HepG2 (cell line): ENCODE measurements around the gene MYO18B. TPM values are rescaled to one million over a fixed set of nuclear protein-coding genes. Genes with fewer than 3 reads are reported as not detected.
A peak's percentile ranks its signal among the peaks of the same experiment; 100 is the strongest.

ENCODE experiments used
- ARID2 ChIP-seq: sonication (generic); formaldehyde crosslinking; IDR thresholded peaks from 2 replicates; pipeline ENCODE4 v1.8.1; 2022; ENCODE audit warnings: mild to moderate bottlenecking, missing genetic modification reagents, borderline replicate concordance
- ARID3A ChIP-seq: IDR thresholded peaks from 2 replicates; pipeline ENCODE4 v1.6.1; 2012; ENCODE audit warnings: low read depth, low read length, improper control_type of control experiment
- CBX2 ChIP-seq, 2 experiments: fragments of 200-600 bp in 1 of 2; sonication (generic); formaldehyde crosslinking in 1 of 2; IDR thresholded peaks; 2 replicates each; pipeline versions ENCODE4 v1.7.0 to v1.8.1; 2018 to 2022; ENCODE audit warnings: low read depth in 2 of 2, low read length in 1 of 2, mild to moderate bottlenecking in 1 of 2, missing genetic modification reagents in 1 of 2
- HMG20A ChIP-seq: IDR thresholded peaks from 2 replicates; pipeline ENCODE4 v1.6.1; 2016; ENCODE audit warnings: borderline replicate concordance
- HOXA3 ChIP-seq: sonication (generic); formaldehyde crosslinking; IDR thresholded peaks from 2 replicates; pipeline ENCODE4 v1.5.0; 2020; ENCODE audit warnings: missing genetic modification reagents
- KLF12 ChIP-seq: sonication (generic); formaldehyde crosslinking; IDR thresholded peaks from 2 replicates; pipeline ENCODE4 v1.4.0; 2020; ENCODE audit warnings: missing genetic modification reagents, borderline replicate concordance
- KMT2B ChIP-seq: IDR thresholded peaks from 2 replicates; pipeline ENCODE4 v1.6.1; 2016; ENCODE audit warnings: missing genetic modification reagents, missing compliant biosample characterization
- MED1 ChIP-seq: sonication (generic); formaldehyde crosslinking; IDR thresholded peaks from 2 replicates; pipeline ENCODE4 v1.4.0; 2020; ENCODE audit warnings: missing genetic modification reagents
- NCOR1 ChIP-seq: fragments of 200-600 bp; sonication (generic); IDR thresholded peaks from 2 replicates; pipeline ENCODE4 v1.7.0; 2017; ENCODE audit warnings: antibody characterized with exemption, low read length, borderline replicate concordance
- PBX2 ChIP-seq: IDR thresholded peaks from 2 replicates; pipeline ENCODE4 v1.6.1; 2016; ENCODE audit warnings: control low read depth
- REXO4 ChIP-seq: sonication (generic); formaldehyde crosslinking; IDR thresholded peaks from 2 replicates; pipeline ENCODE4 v1.8.0; 2022; ENCODE audit warnings: missing genetic modification reagents, mild to moderate bottlenecking, borderline replicate concordance
- SOX13 ChIP-seq, 3 experiments: fragments of 450-650 bp in 1 of 3; sonication (generic) in 1 of 3; formaldehyde crosslinking in 1 of 3; IDR thresholded peaks in 2 of 3; conservative IDR thresholded peaks in 1 of 3; 2 replicates each; pipeline versions ENCODE4 v1.5.0 to v1.6.1; 2016 to 2020; ENCODE audit warnings: antibody characterized with exemption in 1 of 3, mild to moderate bottlenecking in 1 of 3, missing compliant biosample characterization in 1 of 3, missing genetic modification reagents in 1 of 3, moderate library complexity in 1 of 3
- SOX5 ChIP-seq: IDR thresholded peaks from 2 replicates; pipeline ENCODE4 v1.6.1; 2016; ENCODE audit warnings: borderline replicate concordance
- SRF ChIP-seq: IDR thresholded peaks from 2 replicates; pipeline ENCODE4 v1.6.1; 2011; ENCODE audit warnings: mild to moderate bottlenecking, low read depth, low read length, moderate library complexity
- TBX3 ChIP-seq: fragments of 450-650 bp; IDR thresholded peaks from 2 replicates; pipeline ENCODE4 v1.6.1; 2017; ENCODE audit warnings: antibody characterized with exemption, mild to moderate bottlenecking, inconsistent platforms, borderline replicate concordance
- TRIM24 ChIP-seq: sonication (generic); formaldehyde crosslinking; IDR thresholded peaks from 2 replicates; pipeline ENCODE4 v1.8.0; 2022; ENCODE audit warnings: mild to moderate bottlenecking, missing genetic modification reagents
- TSC22D2 ChIP-seq: sonication (generic); formaldehyde crosslinking; IDR thresholded peaks from 2 replicates; pipeline ENCODE4 v1.5.1; 2020; ENCODE audit warnings: missing genetic modification reagents, mild to moderate bottlenecking, borderline replicate concordance
- ZBTB38 ChIP-seq: sonication (generic); formaldehyde crosslinking; IDR thresholded peaks from 2 replicates; pipeline ENCODE4 v1.5.1; 2020; ENCODE audit warnings: mild to moderate bottlenecking, missing genetic modification reagents
- ZFYVE20 ChIP-seq: sonication (generic); formaldehyde crosslinking; IDR thresholded peaks from 2 replicates; pipeline ENCODE4 v1.8.0; 2023; ENCODE audit warnings: low read depth, mild to moderate bottlenecking, moderate library complexity, missing genetic modification reagents, borderline replicate concordance
- ZNF24 ChIP-seq: fragments of 450-650 bp; IDR thresholded peaks from 2 replicates; pipeline ENCODE4 v1.6.1; 2017; ENCODE audit warnings: antibody characterized with exemption, mild to moderate bottlenecking
- ZNF275 ChIP-seq: sonication (generic); formaldehyde crosslinking; IDR thresholded peaks from 2 replicates; pipeline ENCODE4 v1.8.0; 2022; ENCODE audit warnings: missing genetic modification reagents, mild to moderate bottlenecking, inconsistent platforms, borderline replicate concordance
- ZNF326 ChIP-seq: sonication (generic); formaldehyde crosslinking; IDR thresholded peaks from 2 replicates; pipeline ENCODE4 v1.4.0; 2020; ENCODE audit warnings: missing genetic modification reagents, borderline replicate concordance
- ZNF44 ChIP-seq: sonication (generic); formaldehyde crosslinking; IDR thresholded peaks from 2 replicates; pipeline ENCODE4 v1.5.1; 2020; ENCODE audit warnings: mild to moderate bottlenecking, missing genetic modification reagents
- ZNF605 ChIP-seq: sonication (generic); formaldehyde crosslinking; IDR thresholded peaks from 2 replicates; pipeline ENCODE4 v1.8.0; 2022; ENCODE audit warnings: mild to moderate bottlenecking, missing genetic modification reagents
- ZNF780A ChIP-seq: sonication (generic); formaldehyde crosslinking; IDR thresholded peaks from 2 replicates; pipeline ENCODE4 v1.8.0; 2022; ENCODE audit warnings: mild to moderate bottlenecking, missing genetic modification reagents, moderate library complexity
- ZNF878 ChIP-seq: sonication (generic); formaldehyde crosslinking; IDR thresholded peaks from 2 replicates; pipeline ENCODE4 v1.8.1; 2023; ENCODE audit warnings: mild to moderate bottlenecking, missing genetic modification reagents, moderate library complexity
- polyA plus RNA-seq, 8 experiments: library from polyadenylated mRNA; depleted of rRNA in 3 of 8; stranded (reverse) in 7 of 8; unstranded in 1 of 8; fragments of >200 nt; fragmentation: Illumina TruSeq in 4 of 8; extraction: Trizol in 4 of 8; gene quantifications; 2 replicates each; pipeline versions ENCODE4 v1.2.1 to v1.2.3, GENCODE V29; 2011 to 2016; ENCODE audit warnings: low read depth in 4 of 8, missing spikeins in 1 of 8, mixed read lengths in 1 of 8; ENCODE audit not compliant: insufficient read depth in 1 of 8
- total RNA-seq, 5 experiments: library from RNA; depleted of rRNA; stranded (reverse); fragments of >200 nt; fragmentation: Illumina TruSeq; extraction: Trizol; gene quantifications; 2 replicates each; pipeline ENCODE4 v1.2.3, GENCODE V29; 2016; ENCODE audit warnings: low read depth in 1 of 5

The MYO18B gene
- total and polyA plus RNA-seq, 2 of the 13 experiments (the other 11 are each of a cell fraction or from before 2014, with no cell fraction given): 0.01 TPM; not detected in 1

DNA sequence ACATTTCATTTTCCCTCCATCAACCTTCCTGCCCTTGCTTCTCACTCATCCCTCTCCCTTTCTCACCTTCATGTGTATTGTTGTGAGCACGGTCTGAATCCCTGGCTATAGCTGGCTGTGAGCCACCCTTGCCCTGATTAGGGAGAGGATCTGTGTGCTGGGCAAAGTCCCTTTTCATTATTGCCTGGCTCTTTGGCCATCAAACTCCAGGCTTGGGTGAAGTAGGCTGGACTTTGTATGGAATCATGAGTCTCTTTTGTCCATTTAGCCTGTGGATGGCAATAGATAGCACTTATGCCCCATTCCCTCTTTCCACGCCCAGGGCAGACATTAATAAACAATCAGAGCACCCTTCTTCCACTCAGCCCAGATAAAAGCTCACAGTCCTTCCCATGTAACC, 6.7 kb downstream of the MYO18B start (continued):
- TF ChIP-seq ZNF275: no peak
- TF ChIP-seq REXO4 (CRISPR knock-in tag): no peak
- no peak for TF ChIP-seq ZNF326
- TF ChIP-seq CBX2 (IDR thresholded peaks at IDR 0.05; ENCODE audit: low read depth, low read length): no peak
- TF ChIP-seq CBX2 (CRISPR knock-in tag; IDR thresholded peaks at IDR 0.05; ENCODE audit: low read depth): no peak
- TF ChIP-seq SOX13 (IDR thresholded peaks at IDR 0.05): no peak
- TF ChIP-seq SOX13 (CRISPR knock-in tag; conservative IDR thresholded peaks at IDR 0.05 in 1 of 2, IDR thresholded peaks at IDR 0.05 in 1 of 2): peak in 1 of 2 experiments; percentile 54; a peak in 1 of 4 replicates
- no peak for TF ChIP-seq KLF12
- peak; percentile 34; the same call in 1 of the 2 replicates for TF ChIP-seq HOXA3
- TF ChIP-seq SRF: 0 out of 2 replicates have a peak, but pooled peaks have one; percentile 34
- 0 out of 2 replicates have a peak, but pooled peaks have one; percentile 21 for TF ChIP-seq HMG20A (CRISPR knock-in tag)
- no peak for TF ChIP-seq KMT2B (CRISPR knock-in tag)
- no peak for TF ChIP-seq TRIM24 (CRISPR knock-in tag)
- no peak for TF ChIP-seq ZNF878 (CRISPR knock-in tag)
- peak; percentile 55; the same call in 1 of the 2 replicates for TF ChIP-seq NCOR1
- TF ChIP-seq MED1 (CRISPR knock-in tag): peak; percentile 33; the same call in 1 of the 2 replicates
- TF ChIP-seq ARID2: no peak
- no peak for TF ChIP-seq PBX2
- TF ChIP-seq ZNF24: 0 out of 2 replicates have a peak, but pooled peaks have one; percentile 49
- TF ChIP-seq ZFYVE20: no peak
- TF ChIP-seq SOX5: peak; percentile 45; the same call in 1 of the 2 replicates
- TF ChIP-seq ZNF605 (CRISPR knock-in tag): 0 out of 2 replicates have a peak, but pooled peaks have one; percentile 19
- TF ChIP-seq TBX3: no peak
- TF ChIP-seq TSC22D2: no peak
- no peak for TF ChIP-seq ZBTB38 (CRISPR knock-in tag)
- no peak for TF ChIP-seq ZNF780A (CRISPR knock-in tag)
- peak; percentile 58 for TF ChIP-seq ARID3A
- TF ChIP-seq ZNF44 (CRISPR knock-in tag): no peak
